Measurements from ENCODE around the gene ANK3.

ANK3 gene

DNA sequence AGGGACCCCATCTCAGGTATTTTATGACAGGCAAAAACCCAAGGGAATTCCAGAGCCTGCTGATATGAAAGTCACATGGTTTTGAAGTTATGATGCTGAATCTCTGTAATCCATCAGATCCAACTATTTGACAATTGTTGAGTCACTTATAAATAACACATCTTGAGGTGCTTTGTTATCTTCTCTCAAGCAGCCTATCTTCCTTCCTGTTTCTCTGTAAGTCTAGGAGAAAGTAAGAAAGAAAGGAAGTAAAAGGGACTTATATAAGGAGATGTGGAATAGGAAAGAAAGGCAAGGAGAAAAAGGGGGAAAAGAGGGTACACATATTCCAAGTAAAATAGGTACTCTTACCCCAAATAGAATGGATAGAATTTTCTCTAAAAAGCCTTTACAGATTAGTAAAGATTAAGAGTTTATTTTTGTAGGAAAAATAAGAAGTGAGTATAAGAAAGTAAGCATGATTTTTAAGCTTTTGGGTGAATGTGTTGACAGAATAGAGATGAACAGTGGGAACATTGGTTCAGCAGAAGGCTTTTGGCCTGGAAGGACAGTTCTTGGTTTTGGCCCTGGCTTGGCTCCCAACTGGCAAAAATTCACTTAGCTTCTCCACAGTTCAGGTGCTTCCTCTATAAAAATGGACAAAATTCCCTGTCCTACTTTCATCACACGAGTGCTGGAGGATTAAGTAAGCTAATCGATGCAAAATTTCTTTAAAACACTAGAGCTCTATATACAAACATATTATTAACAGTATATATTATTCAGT is 39.6 kb upstream of the ANK3 start:
- Mint-ChIP-seq H3K27me3 (ENCODE audit: low read depth, poor library complexity) (peaks cover 3% of the 10 kb centered on the region), H3K4me3 (no peak overlapping the region), H3K27ac (no peak overlapping the region), H3K36me3 (ENCODE audit: low read depth) (no peaks in the 10 kb centered on the region), H3K9me3 (no peaks in the 10 kb centered on the region), H3K4me1 (no peaks in the 10 kb centered on the region)
- DNase-seq: no peak
- TF ChIP-seq CTCF (IDR thresholded peaks at IDR 0.05): no peak

GRCh38 chr10:60428387-60428737 is 38.7 kb upstream of the ANK3 start:
- H3K9me3 Mint-ChIP-seq: no peaks in the 10 kb centered on the region
- no peak for TF ChIP-seq CTCF (IDR thresholded peaks at IDR 0.05)
- no peak for DNase-seq
- no peak overlapping the region for H3K4me3 Mint-ChIP-seq
- H3K36me3 Mint-ChIP-seq (ENCODE audit: low read depth): no peaks in the 10 kb centered on the region
- peaks cover 4% of the 10 kb centered on the region for H3K27me3 Mint-ChIP-seq (ENCODE audit: low read depth, poor library complexity)
- H3K27ac Mint-ChIP-seq: no peak overlapping the region
- H3K4me1 Mint-ChIP-seq: no peaks in the 10 kb centered on the region

DNA sequence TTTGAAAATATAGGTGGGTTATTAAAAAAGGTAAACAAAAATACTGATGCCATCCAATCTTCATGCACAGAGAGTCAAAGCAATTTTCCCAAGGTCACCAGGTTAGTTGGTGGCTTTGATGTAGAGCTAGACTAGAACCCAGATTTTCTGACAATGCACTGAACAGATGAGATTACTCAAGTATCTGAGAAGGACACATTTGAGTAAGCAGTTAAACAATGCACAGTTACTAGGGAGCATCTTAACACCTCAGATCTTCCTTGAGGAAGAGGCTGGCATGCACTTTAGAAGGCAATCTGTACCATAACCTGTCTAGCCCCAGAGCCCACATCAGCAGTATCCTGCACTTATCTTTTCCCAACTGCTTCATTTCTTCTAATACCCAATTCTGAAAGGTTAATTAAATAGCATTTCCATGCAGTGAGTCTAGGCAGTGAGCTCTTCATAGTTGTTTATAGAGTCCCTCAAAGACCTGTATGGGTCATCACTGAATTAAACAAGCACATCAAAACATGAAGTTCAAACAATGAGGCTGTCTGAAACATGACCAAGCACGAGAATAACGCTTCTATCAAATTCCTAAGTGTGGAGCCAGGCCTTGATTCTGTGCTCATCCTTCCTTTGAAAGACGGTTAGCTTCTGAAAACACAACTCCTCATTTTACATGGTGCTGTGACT is 38.2 kb upstream of the ANK3 start:
- Mint-ChIP-seq H3K27ac (no peak overlapping the region), H3K27me3 (ENCODE audit: low read depth, poor library complexity) (peaks cover 7% of the 10 kb centered on the region)

GRCh38 chr10:60427148-60427547 is 37.5 kb upstream of the ANK3 start:
- H3K27me3 Mint-ChIP-seq (ENCODE audit: low read depth, poor library complexity): peaks cover 7% of the 10 kb centered on the region
- H3K9me3 Mint-ChIP-seq: no peaks in the 10 kb centered on the region
- H3K27ac Mint-ChIP-seq: no peak overlapping the region
- H3K36me3 Mint-ChIP-seq (ENCODE audit: low read depth): no peaks in the 10 kb centered on the region
- H3K4me3 Mint-ChIP-seq: no peak overlapping the region
- TF ChIP-seq CTCF (IDR thresholded peaks at IDR 0.05): no peak
- no peaks in the 10 kb centered on the region for H3K4me1 Mint-ChIP-seq
- no peak for DNase-seq

More for the DNA sequence above, 38.2 kb upstream of the ANK3 start:
- Mint-ChIP-seq H3K4me1 (no peaks in the 10 kb centered on the region), H3K4me3 (no peak overlapping the region), H3K36me3 (ENCODE audit: low read depth) (no peaks in the 10 kb centered on the region), H3K9me3 (no peaks in the 10 kb centered on the region)
- no peak for DNase-seq
- no peak for TF ChIP-seq CTCF (IDR thresholded peaks at IDR 0.05)

GRCh38 chr10:60426425-60426824 is 36.8 kb upstream of the ANK3 start:
- Mint-ChIP-seq H3K4me1 (no peaks in the 10 kb centered on the region), H3K27me3 (ENCODE audit: low read depth, poor library complexity) (peaks cover 7% of the 10 kb centered on the region), H3K36me3 (ENCODE audit: low read depth) (no peaks in the 10 kb centered on the region), H3K27ac (no peak overlapping the region), H3K4me3 (no peak overlapping the region), H3K9me3 (no peaks in the 10 kb centered on the region)
- no peak for DNase-seq
- no peak for TF ChIP-seq CTCF (IDR thresholded peaks at IDR 0.05)
